SK-N-SH treated with all-trans-retinoic acid at 6 μM for 48 hours (cell line): ENCODE data around the gene NDUFA13.

Source experiments
- ATAC-seq: fragments of 200-7000 bp; cut with Tn5 transposase; 3 replicates; pipeline ENCODE4 v1.9.1; 2020; ENCODE audit warnings: mild to moderate bottlenecking, moderate library complexity
- ARNTL ChIP-seq: fragments of 450-650 bp; formaldehyde crosslinking; IDR thresholded peaks from 2 replicates; pipeline ENCODE4 v1.5.0; 2020; ENCODE audit warnings: low read depth, mild to moderate bottlenecking, moderate library complexity, borderline replicate concordance
- BACH2 ChIP-seq: fragments of 250-450 bp; sonication (Bioruptor Pico); IDR thresholded peaks from 2 replicates; pipeline ENCODE4 v1.9.0; 2021; ENCODE audit warnings: mild to moderate bottlenecking, borderline replicate concordance
- CREB5 ChIP-seq: fragments of 250-450 bp; sonication (Bioruptor Pico); IDR thresholded peaks from 2 replicates; pipeline ENCODE4 v1.5.1; 2020; ENCODE audit warnings: low read depth, mild to moderate bottlenecking, moderate library complexity
- CSDC2 ChIP-seq: fragments of 250-450 bp; sonication (Bioruptor Pico); IDR thresholded peaks from 2 replicates; pipeline ENCODE4 v1.5.0; 2020; ENCODE audit warnings: mild to moderate bottlenecking, moderate library complexity
- CSRNP3 ChIP-seq: fragments of 250-450 bp; sonication (Bioruptor Pico); IDR thresholded peaks from 2 replicates; pipeline ENCODE4 v1.5.1; 2021; ENCODE audit warnings: mild to moderate bottlenecking, moderate library complexity
- ESRRG ChIP-seq: fragments of 250-450 bp; sonication (Bioruptor Pico); IDR thresholded peaks from 2 replicates; pipeline ENCODE4 v1.6.1; 2021; ENCODE audit warnings: mild to moderate bottlenecking
- GLIS3 ChIP-seq: fragments of 250-450 bp; sonication (Bioruptor Pico); IDR thresholded peaks from 2 replicates; pipeline ENCODE4 v1.5.0; 2020; ENCODE audit warnings: mild to moderate bottlenecking, moderate library complexity
- ISL1 ChIP-seq: fragments of 250-450 bp; sonication (Bioruptor Pico); IDR thresholded peaks from 2 replicates; pipeline ENCODE4 v2.1.2; 2022; ENCODE audit warnings: mild to moderate bottlenecking, moderate library complexity
- OSR1 ChIP-seq: fragments of 250-450 bp; sonication (Bioruptor Pico); IDR thresholded peaks from 2 replicates; pipeline ENCODE4 v1.8.0; 2022; ENCODE audit warnings: moderate library complexity, mild to moderate bottlenecking, inconsistent platforms
- PATZ1 ChIP-seq: fragments of 250-450 bp; sonication (Bioruptor Pico); IDR thresholded peaks from 2 replicates; pipeline ENCODE4 v1.8.0; 2020; ENCODE audit warnings: mild to moderate bottlenecking, moderate library complexity, borderline replicate concordance
- PPARA ChIP-seq: fragments of 250-450 bp; sonication (Bioruptor Pico); IDR thresholded peaks from 2 replicates; pipeline ENCODE4 v1.5.0; 2020; ENCODE audit warnings: mild to moderate bottlenecking, borderline replicate concordance
- RARB ChIP-seq: fragments of 250-450 bp; sonication (Bioruptor Pico); IDR thresholded peaks from 2 replicates; pipeline ENCODE4 v1.8.0; 2021; ENCODE audit warnings: mild to moderate bottlenecking, moderate library complexity
- SNAI2 ChIP-seq: fragments of 250-450 bp; sonication (Bioruptor Pico); IDR thresholded peaks from 2 replicates; pipeline ENCODE4 v1.5.0; 2020; ENCODE audit warnings: mild to moderate bottlenecking, moderate library complexity
- TCF4 ChIP-seq: fragments of 250-450 bp; sonication (Bioruptor Pico); IDR thresholded peaks from 2 replicates; pipeline ENCODE4 v1.8.0; 2021; ENCODE audit warnings: mild to moderate bottlenecking, moderate library complexity, borderline replicate concordance
- TOX ChIP-seq: fragments of 250-450 bp; sonication (Bioruptor Pico); IDR thresholded peaks from 2 replicates; pipeline ENCODE4 v1.8.0; 2021; ENCODE audit warnings: mild to moderate bottlenecking, moderate library complexity, borderline replicate concordance
- TSHZ2 ChIP-seq: fragments of 250-450 bp; sonication (Bioruptor Pico); IDR thresholded peaks from 2 replicates; pipeline ENCODE4 v1.5.0; 2020; ENCODE audit warnings: mild to moderate bottlenecking, moderate library complexity
- ZC3H10 ChIP-seq: fragments of 250-450 bp; sonication (Bioruptor Pico); IDR thresholded peaks from 2 replicates; pipeline ENCODE4 v1.5.1; 2021; ENCODE audit warnings: mild to moderate bottlenecking, moderate library complexity
- ZFP3 ChIP-seq: fragments of 250-450 bp; sonication (Bioruptor Pico); IDR thresholded peaks from 2 replicates; pipeline ENCODE4 v1.5.0; 2020; ENCODE audit warnings: mild to moderate bottlenecking, moderate library complexity
- ZFP30 ChIP-seq: fragments of 450-650 bp; formaldehyde crosslinking; IDR thresholded peaks from 2 replicates; pipeline ENCODE4 v1.5.0; 2022; ENCODE audit warnings: mild to moderate bottlenecking, moderate library complexity
- ZNF565 ChIP-seq: fragments of 450-650 bp; formaldehyde crosslinking; conservative IDR thresholded peaks from 2 replicates; pipeline ENCODE4 v1.5.0; 2020; ENCODE audit warnings: low read depth, mild to moderate bottlenecking, moderate library complexity
- ZNF70 ChIP-seq: fragments of 450-650 bp; formaldehyde crosslinking; IDR thresholded peaks from 2 replicates; pipeline ENCODE4 v1.5.0; 2020; ENCODE audit warnings: mild to moderate bottlenecking, moderate library complexity
- TF ChIP-seq, protein P1 (sequence below): fragments of 250-450 bp; sonication (Bioruptor Pico); IDR thresholded peaks from 2 replicates; pipeline ENCODE4 v1.8.0; 2021; ENCODE audit warnings: low read depth, mild to moderate bottlenecking, moderate library complexity, borderline replicate concordance

Gene NDUFA13

GRCh38 chr19:19475015-19475765, 40.8 kb upstream of the NDUFA13 start:
- TF ChIP-seq ARNTL (CRISPR knock-in tag) (no peak), PATZ1 (CRISPR knock-in tag) (no peak), ISL1 (CRISPR knock-in tag) (no peak), TOX (CRISPR knock-in tag) (no peak), SNAI2 (CRISPR knock-in tag) (no peak), GLIS3 (no peak), PPARA (CRISPR knock-in tag) (no peak), ESRRG (CRISPR knock-in tag) (no peak), CREB5 (CRISPR knock-in tag) (no peak), CSDC2 (CRISPR knock-in tag) (no peak), ZC3H10 (no peak), ZNF565 (CRISPR knock-in tag) (no peak), TCF4 (CRISPR knock-in tag) (no peak), RARB (CRISPR knock-in tag) (no peak), ZFP30 (CRISPR knock-in tag) (no peak), CSRNP3 (CRISPR knock-in tag) (no peak), TSHZ2 (no peak), BACH2 (CRISPR knock-in tag) (no peak), ZNF70 (CRISPR knock-in tag) (no peak)
- TF ChIP-seq, protein P1, sequence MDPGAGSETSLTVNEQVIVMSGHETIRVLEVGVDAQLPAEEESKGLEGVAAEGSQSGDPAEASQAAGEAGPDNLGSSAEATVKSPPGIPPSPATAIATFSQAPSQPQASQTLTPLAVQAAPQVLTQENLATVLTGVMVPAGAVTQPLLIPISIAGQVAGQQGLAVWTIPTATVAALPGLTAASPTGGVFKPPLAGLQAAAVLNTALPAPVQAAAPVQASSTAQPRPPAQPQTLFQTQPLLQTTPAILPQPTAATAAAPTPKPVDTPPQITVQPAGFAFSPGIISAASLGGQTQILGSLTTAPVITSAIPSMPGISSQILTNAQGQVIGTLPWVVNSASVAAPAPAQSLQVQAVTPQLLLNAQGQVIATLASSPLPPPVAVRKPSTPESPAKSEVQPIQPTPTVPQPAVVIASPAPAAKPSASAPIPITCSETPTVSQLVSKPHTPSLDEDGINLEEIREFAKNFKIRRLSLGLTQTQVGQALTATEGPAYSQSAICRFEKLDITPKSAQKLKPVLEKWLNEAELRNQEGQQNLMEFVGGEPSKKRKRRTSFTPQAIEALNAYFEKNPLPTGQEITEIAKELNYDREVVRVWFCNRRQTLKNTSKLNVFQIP (CRISPR knock-in tag) = no peak
- TF ChIP-seq, all 23 proteins: peak for 0
- ATAC-seq = no peak

GRCh38 chr19:19475849-19476828, 39.9 kb upstream of the NDUFA13 start:
- ATAC-seq = peak; percentile 45; the same call in 2 of the 3 replicates
- no peak for TF ChIP-seq ZNF70 (CRISPR knock-in tag)
- no peak for TF ChIP-seq OSR1 (CRISPR knock-in tag)
- TF ChIP-seq, protein P1 (CRISPR knock-in tag) = no peak
- TF ChIP-seq ARNTL (CRISPR knock-in tag) = no peak
- no peak for TF ChIP-seq CSRNP3 (CRISPR knock-in tag)
- TF ChIP-seq ZFP3 (CRISPR knock-in tag) = no peak
- no peak for TF ChIP-seq CSDC2 (CRISPR knock-in tag)
- no peak for TF ChIP-seq RARB (CRISPR knock-in tag)
